Kidney epithelial cell (primary cell): ENCODE measurements around the gene HTRA1. TPM values are rescaled to one million over a fixed set of nuclear protein-coding genes. Genes with fewer than 3 reads are reported as not detected.

Experiments used
- DNase-seq: peaks from one replicate; pipeline ENCODE4 v3.0.0-alpha.2; 2010; ENCODE audit warnings: low read depth
- H3K27me3 ChIP-seq: 2 replicates; pipeline ENCODE4 v1.6.0; 2011; ENCODE audit warnings: low read length; ENCODE audit not compliant: control insufficient read depth, insufficient read depth
- H3K36me3 ChIP-seq: 2 replicates; pipeline ENCODE4 v1.5.1; 2011; ENCODE audit warnings: low read length; ENCODE audit not compliant: control insufficient read depth, insufficient read depth
- H3K4me3 ChIP-seq: 2 replicates; pipeline ENCODE4 v1.5.1; 2011; ENCODE audit warnings: low read depth, mild to moderate bottlenecking, control low read depth, low read length
- CTCF ChIP-seq: IDR thresholded peaks from 2 replicates; pipeline ENCODE4 v1.5.1; 2011; ENCODE audit warnings: mild to moderate bottlenecking, moderate library complexity, low read length, control low read depth, inconsistent platforms; ENCODE audit not compliant: insufficient read depth, poor library complexity, severe bottlenecking
- total RNA-seq: library from RNA; depleted of rRNA; stranded (reverse); fragments of >200 nt; gene quantifications from 2 replicates; pipeline ENCODE4 v1.2.3, GENCODE V29; 2015

HTRA1 gene
- total RNA-seq, 1 donor from 2014 or later: 110 TPM

GRCh38 chr10:122500194-122500593, 38.8 kb downstream of the HTRA1 start:
- no peaks in the 10 kb centered on the region for H3K36me3 ChIP-seq

GRCh38 chr10:122500726-122501125, 39.4 kb downstream of the HTRA1 start:
- no peak for TF ChIP-seq CTCF
- H3K36me3 ChIP-seq: no peaks in the 10 kb centered on the region
- no peak for DNase-seq
- no peak overlapping the region for H3K4me3 ChIP-seq
- H3K27me3 ChIP-seq: no peaks in the 10 kb centered on the region

More at GRCh38 chr10:122500194-122500593, 38.8 kb downstream of the HTRA1 start:
- DNase-seq: no peak
- Histone ChIP-seq H3K27me3 (no peaks in the 10 kb centered on the region), H3K4me3 (no peak overlapping the region)
- no peak for TF ChIP-seq CTCF

GRCh38 chr10:122503012-122503411, 41.7 kb downstream of the HTRA1 start:
- Histone ChIP-seq H3K36me3 (no peaks in the 10 kb centered on the region), H3K4me3 (no peak overlapping the region), H3K27me3 (no peaks in the 10 kb centered on the region)
- no peak for TF ChIP-seq CTCF
- DNase-seq: no peak

- no peak for DNase-seq
- H3K36me3 ChIP-seq: no peaks in the 10 kb centered on the region
- no peak for TF ChIP-seq CTCF
Observed at GRCh38 chr10:122503886-122504609, 42.7 kb downstream of the HTRA1 start.

GRCh38 chr10:122504610-122504950, 43.2 kb downstream of the HTRA1 start:
- no peaks in the 10 kb centered on the region for H3K36me3 ChIP-seq
- peak; percentile 70 for DNase-seq
- no peak overlapping the region for H3K4me3 ChIP-seq
- TF ChIP-seq CTCF: no peak
- H3K27me3 ChIP-seq: no peaks in the 10 kb centered on the region

More at GRCh38 chr10:122503886-122504609, 42.7 kb downstream of the HTRA1 start:
- H3K4me3 ChIP-seq: no peak overlapping the region
- H3K27me3 ChIP-seq: no peaks in the 10 kb centered on the region

GRCh38 chr10:122505011-122505410, 43.7 kb downstream of the HTRA1 start:
- no peak for DNase-seq
- H3K36me3 ChIP-seq: no peaks in the 10 kb centered on the region

More at GRCh38 chr10:122505011-122505410, 43.7 kb downstream of the HTRA1 start:
- TF ChIP-seq CTCF: no peak
- Histone ChIP-seq H3K27me3 (no peaks in the 10 kb centered on the region), H3K4me3 (no peak overlapping the region)
